H1 (cell line): Measurements from ENCODE around the gene SLC24A3. TPM values are rescaled to one million over a fixed set of nuclear protein-coding genes. Genes with fewer than 3 reads are reported as not detected.

Source experiments
- CTCF ChIA-PET: fragments of 300-600 bp; sonication (Branson Sonifier 250); formaldehyde crosslinking; loops from one replicate; lab custom pipeline; 2021; ENCODE audit not compliant: partially characterized antibody; lab: Charles Lee
- POLR2A ChIA-PET: fragments of 300-600 bp; sonication (Branson Sonifier 250); formaldehyde crosslinking; loops from one replicate; lab custom pipeline; 2021; ENCODE audit warnings: inconsistent platforms; ENCODE audit not compliant: partially characterized antibody; lab: Charles Lee
- DNase-seq, 2 experiments: peaks; one replicate each; pipeline versions ENCODE4 v3.0.0 to v3.0.0-alpha.2; 2010 to 2022; ENCODE audit warnings: low spot score in 2 of 2, low read depth in 1 of 2, mixed read lengths in 1 of 2
- FAIRE-seq: peaks from 2 replicates; lab custom pipeline; 2011; peaks lifted over from hg19 to GRCh38; lab: Jason Lieb, UNC
- H2AFZ ChIP-seq: 2 replicates; pipeline ENCODE4 v1.8.1; 2012; ENCODE audit warnings: low read length, inconsistent platforms
- H2AK5ac ChIP-seq: 2 replicates; pipeline ENCODE4 v1.6.1; 2013; ENCODE audit warnings: low read depth, low read length
- H2BK120ac ChIP-seq: replicated peaks from 2 replicates; pipeline ENCODE3; 2013; ENCODE audit warnings: low read depth, low read length, inconsistent platforms
- H2BK12ac ChIP-seq: 2 replicates; pipeline ENCODE4 v1.6.1; 2013; ENCODE audit warnings: low read depth, low read length
- H2BK15ac ChIP-seq: 2 replicates; pipeline ENCODE4 v1.6.1; 2013; ENCODE audit warnings: low read length
- H2BK20ac ChIP-seq: 2 replicates; pipeline ENCODE4 v1.6.1; 2013; ENCODE audit warnings: low read length
- H2BK5ac ChIP-seq: 2 replicates; pipeline ENCODE4 v1.6.1; 2013; ENCODE audit warnings: low read depth, low read length
- H3K14ac ChIP-seq: 2 replicates; pipeline ENCODE4 v1.6.1; 2013; ENCODE audit warnings: inconsistent platforms; ENCODE audit not compliant: insufficient read length
- H3K18ac ChIP-seq: 2 replicates; pipeline ENCODE4 v1.6.1; 2013; ENCODE audit warnings: low read length; ENCODE audit errors: extremely low read depth
- H3K23ac ChIP-seq: 2 replicates; pipeline ENCODE4 v1.6.1; 2013; ENCODE audit warnings: inconsistent platforms; ENCODE audit not compliant: insufficient read length
- H3K23me2 ChIP-seq: 2 replicates; pipeline ENCODE4 v1.6.1; 2013; ENCODE audit warnings: low read depth, low read length
- H3K27ac ChIP-seq: 2 replicates; pipeline ENCODE4 v1.6.1; 2011; ENCODE audit warnings: low read depth, low read length, inconsistent platforms
- H3K27me3 ChIP-seq, 4 experiments: replicated peaks in 1 of 4; 1 replicate in 1 of 4; 2 replicates in 3 of 4; pipeline versions ENCODE4 v1.6.1 to v1.8.1; 2011 to 2013; ENCODE audit warnings: low read length in 3 of 4, mild to moderate bottlenecking in 3 of 4, inconsistent platforms in 2 of 4, mixed read lengths in 2 of 4, moderate library complexity in 1 of 4; ENCODE audit not compliant: control insufficient read depth in 3 of 4, insufficient read depth in 3 of 4; ENCODE audit errors: extremely low read depth in 1 of 4
- H3K36me3 ChIP-seq, 4 experiments: 2 replicates each; pipeline versions ENCODE4 v1.6.1 to v1.8.1; 2011 to 2013; ENCODE audit warnings: mild to moderate bottlenecking in 4 of 4, low read length in 3 of 4, moderate library complexity in 2 of 4, control low read depth in 1 of 4, inconsistent platforms in 1 of 4; ENCODE audit not compliant: insufficient read depth in 4 of 4, control insufficient read depth in 2 of 4
- H3K4ac ChIP-seq: replicated peaks from 2 replicates; pipeline ENCODE3; 2013; ENCODE audit warnings: low read length, low read depth, mixed read lengths, inconsistent platforms; ENCODE audit not compliant: insufficient read length
- H3K4me1 ChIP-seq, 4 experiments: replicated peaks in 1 of 4; 1 replicate in 1 of 4; 2 replicates in 3 of 4; pipeline versions ENCODE4 v1.6.1 to v1.8.1; 2011 to 2013; ENCODE audit warnings: low read length in 3 of 4, inconsistent platforms in 2 of 4, mixed read lengths in 1 of 4; ENCODE audit not compliant: insufficient read depth in 4 of 4, control insufficient read depth in 3 of 4
- H3K4me2 ChIP-seq, 2 experiments: 2 replicates each; pipeline versions ENCODE4 v1.6.1 to v1.8.1; 2011 to 2013; ENCODE audit warnings: low read depth in 2 of 2, low read length in 2 of 2, control low read depth in 1 of 2, inconsistent platforms in 1 of 2, mild to moderate bottlenecking in 1 of 2; ENCODE audit not compliant: insufficient read depth in 1 of 2
- H3K4me3 ChIP-seq, 4 experiments: fragments of 200-600, 300-600 bp in 1 of 4; sonication (generic), shearing (Covaris generic), sonication (Bioruptor Twin) in 1 of 4; 2 replicates each; pipeline versions ENCODE4 v1.5.1 to v1.8.1; 2011 to 2016; ENCODE audit warnings: low read length in 4 of 4, low read depth in 3 of 4, control low read depth in 2 of 4, inconsistent platforms in 2 of 4, mild to moderate bottlenecking in 2 of 4, mixed read lengths in 1 of 4, moderate library complexity in 1 of 4; ENCODE audit not compliant: insufficient read depth in 2 of 4; ENCODE audit errors: extremely low read depth in 1 of 4
- H3K56ac ChIP-seq: replicated peaks from 2 replicates; pipeline ENCODE3; 2013; ENCODE audit warnings: low read depth, mild to moderate bottlenecking, mixed read lengths, low read length, inconsistent platforms; ENCODE audit not compliant: insufficient read length
- H3K79me1 ChIP-seq: 2 replicates; pipeline ENCODE4 v1.6.1; 2013; ENCODE audit warnings: low read depth, low read length, control low read depth
- H3K79me2 ChIP-seq, 2 experiments: 2 replicates each; pipeline versions ENCODE4 v1.6.1 to v1.8.1; 2012 to 2013; ENCODE audit warnings: low read length in 2 of 2, mild to moderate bottlenecking in 2 of 2, inconsistent platforms in 1 of 2; ENCODE audit not compliant: insufficient read depth in 2 of 2, control insufficient read depth in 1 of 2
- H3K9ac ChIP-seq, 4 experiments: replicated peaks in 1 of 4; 1 replicate in 1 of 4; 2 replicates in 3 of 4; pipeline versions ENCODE4 v1.6.1 to v1.8.1; 2011 to 2013; ENCODE audit warnings: low read depth in 3 of 4, low read length in 3 of 4, control low read depth in 2 of 4, mild to moderate bottlenecking in 2 of 4, moderate library complexity in 2 of 4, inconsistent platforms in 1 of 4; ENCODE audit errors: extremely low read depth in 1 of 4
- H3K9me3 ChIP-seq, 2 experiments: 2 replicates each; pipeline versions ENCODE4 v1.6.1 to v1.8.1; 2012 to 2013; ENCODE audit warnings: mild to moderate bottlenecking in 2 of 2, moderate library complexity in 2 of 2, control low read depth in 1 of 2, inconsistent platforms in 1 of 2, low read depth in 1 of 2, low read length in 1 of 2, mixed read lengths in 1 of 2; ENCODE audit not compliant: insufficient read depth in 2 of 2
- H4K20me1 ChIP-seq, 2 experiments: replicated peaks in 1 of 2; 2 replicates each; pipeline versions ENCODE3 to v1.8.1; 2011 to 2013; ENCODE audit warnings: inconsistent platforms in 2 of 2, low read length in 2 of 2, mild to moderate bottlenecking in 1 of 2; ENCODE audit not compliant: insufficient read depth in 2 of 2, control insufficient read depth in 1 of 2
- H4K5ac ChIP-seq: 2 replicates; pipeline ENCODE4 v1.6.1; 2013; ENCODE audit warnings: low read length, low read depth, mixed read lengths, inconsistent platforms; ENCODE audit not compliant: insufficient read length
- H4K8ac ChIP-seq: 2 replicates; pipeline ENCODE4 v1.8.0; 2013; ENCODE audit warnings: mild to moderate bottlenecking, moderate library complexity, low read length, inconsistent platforms; ENCODE audit not compliant: insufficient read depth; ENCODE audit errors: extremely low read depth
- H4K91ac ChIP-seq: replicated peaks from 2 replicates; pipeline ENCODE3; 2013; ENCODE audit warnings: low read length, mixed read lengths, inconsistent platforms; ENCODE audit not compliant: insufficient read length
- USF2 ChIP-seq: IDR thresholded peaks from 2 replicates; pipeline ENCODE4 v1.6.1; 2011; ENCODE audit warnings: low read length, improper control_type of control experiment
- WGBS, 2 experiments: shearing (Covaris generic) in 1 of 2; methylation state at CpG; one replicate each; pipeline versions ENCODE4 v1.1.6 to v1.1.7; 2013 to 2015; ENCODE audit warnings: low lambda C conversion rate in 2 of 2, mixed read lengths in 2 of 2, inconsistent platforms in 1 of 2, low coverage in 1 of 2, missing lambda C conversion rate in 1 of 2; ENCODE audit not compliant: insufficient replicate concordance in 2 of 2, insufficient coverage in 1 of 2, insufficient read length in 1 of 2; ENCODE audit errors: extremely low coverage in 1 of 2, missing lambda C conversion rate in 1 of 2; 5-methylcytosine and 5-hydroxymethylcytosine counted together
- polyA plus RNA-seq, 7 experiments: library from polyadenylated mRNA; depleted of rRNA in 3 of 7; stranded (reverse) in 5 of 7; unstranded in 2 of 7; fragments of >200 nt in 5 of 7; fragments of 200-250 nt in 2 of 7; gene quantifications; 1 replicate in 5 of 7; 2 replicates in 1 of 7; 4 replicates in 1 of 7; pipeline versions ENCODE4 v1.2.1 to v1.2.3, GENCODE V29; 2011 to 2013; ENCODE audit warnings: missing spikeins in 2 of 7, mixed read lengths in 2 of 7
- total RNA-seq: library from RNA; stranded (reverse); fragmentation: NEBNext Ultra II Directional; extraction: Animal tissue kit (Norgen Biotek cat#: 25700); gene quantifications from 2 replicates; pipeline ENCODE4 v1.2.1, GENCODE V29; 2021

Gene SLC24A3
- total and polyA plus RNA-seq, 2 of the 8 experiments (the other 6 are each of a cell fraction or from before 2014, with no cell fraction given), result 4.5 to 6.3 TPM

GRCh38 chr20:19298652-19299051, 86.2 kb downstream of the SLC24A3 start:
- FAIRE-seq (no peak), DNase-seq (no peak)
- H2BK12ac ChIP-seq, result no peak overlapping the region
- no peaks in the 10 kb centered on the region; the same call in 1 of the 2 replicates for H3K23me2 ChIP-seq
- CTCF ChIA-PET, result interaction anchor here (0.8 kb wide), 2 partner anchors 53 to 139 kb away, joined by 3 read pairs; no protein-coding TSS in a partner anchor
- no peak overlapping the region for H3K9ac ChIP-seq
- H3K36me3 ChIP-seq, result no peaks in the 10 kb centered on the region; a peak in 1 of 8 replicates
- no peak overlapping the region for H3K4ac ChIP-seq
- no peak overlapping the region for H2BK120ac ChIP-seq
- no peak overlapping the region for H4K91ac ChIP-seq
- no peak overlapping the region for H3K56ac ChIP-seq
- POLR2A ChIA-PET, result no interaction called here
- H3K79me2 ChIP-seq, result no peaks in the 10 kb centered on the region
- no peaks in the 10 kb centered on the region for H4K20me1 ChIP-seq
- no peak overlapping the region for H3K4me3 ChIP-seq
- peaks cover 2 to 5% of the 10 kb centered on the region in 2 experiments; a peak in 1 of 4 replicates for H3K9me3 ChIP-seq
- no peak overlapping the region for H3K4me2 ChIP-seq
- no peak overlapping the region for H2BK20ac ChIP-seq
- no peak overlapping the region for H2AFZ ChIP-seq
- H4K8ac ChIP-seq, result no peak overlapping the region
- H3K4me1 ChIP-seq, result peaks cover 0 to 7% (median 1%) of the 10 kb centered on the region in 4 experiments; a peak in 2 of 7 replicates
- H4K5ac ChIP-seq, result no peak overlapping the region
- no peak overlapping the region for H3K18ac ChIP-seq
- H3K14ac ChIP-seq, result no peak overlapping the region
- H3K27ac ChIP-seq, result no peak overlapping the region
- H3K79me1 ChIP-seq, result no peaks in the 10 kb centered on the region
- H2BK15ac ChIP-seq, result no peak overlapping the region
- H2AK5ac ChIP-seq, result no peak overlapping the region
- H3K23ac ChIP-seq, result no peak overlapping the region
- no peaks in the 10 kb centered on the region for H3K27me3 ChIP-seq
- WGBS, 2 experiments, result 69% methylated on average over 3 of the region's 3 CpGs; no CpG with 5 or more reads in 1 of the 2 experiments
- TF ChIP-seq USF2, result no peak
- TF ChIP-seq, all 59 proteins: peak for 0
- H2BK5ac ChIP-seq, result no peak overlapping the region
